ENCODE results near the gene RAB33B.

The RAB33B gene

GRCh38 chr4:139499186-139499585 lies 45.3 kb downstream of the RAB33B start:
- H3K9me3 Mint-ChIP-seq, result no peaks in the 10 kb centered on the region
- no peaks in the 10 kb centered on the region for H3K4me1 Mint-ChIP-seq
- no peaks in the 10 kb centered on the region for H3K36me3 Mint-ChIP-seq (ENCODE audit: insufficient read depth)
- ATAC-seq (replicated peaks; ENCODE audit: extremely low read depth, poor library complexity, severe bottlenecking) (no peak), DNase-seq (ENCODE audit: low spot score in 2 of 2) (no peak)
- no peak overlapping the region for H3K4me3 Mint-ChIP-seq
- H3K27ac Mint-ChIP-seq (ENCODE audit: low read depth), result no peak overlapping the region
- no peaks in the 10 kb centered on the region for H3K27me3 Mint-ChIP-seq

- no peak for ATAC-seq (replicated peaks; ENCODE audit: extremely low read depth, poor library complexity, severe bottlenecking)
- H3K36me3 Mint-ChIP-seq (ENCODE audit: insufficient read depth), result no peaks in the 10 kb centered on the region
- no peaks in the 10 kb centered on the region for H3K4me1 Mint-ChIP-seq
Observed at GRCh38 chr4:139501117-139501516, 47.2 kb downstream of the RAB33B start.

GRCh38 chr4:139501527-139501926 lies 47.6 kb downstream of the RAB33B start:
- no peaks in the 10 kb centered on the region for H3K36me3 Mint-ChIP-seq (ENCODE audit: insufficient read depth)
- no peaks in the 10 kb centered on the region for H3K4me1 Mint-ChIP-seq

More at GRCh38 chr4:139501117-139501516, 47.2 kb downstream of the RAB33B start:
- no peak overlapping the region for H3K27ac Mint-ChIP-seq (ENCODE audit: low read depth)
- no peaks in the 10 kb centered on the region for H3K27me3 Mint-ChIP-seq
- H3K4me3 Mint-ChIP-seq, result no peak overlapping the region
- H3K9me3 Mint-ChIP-seq, result no peaks in the 10 kb centered on the region
- no peak for DNase-seq (ENCODE audit: low spot score in 2 of 2)

DNA sequence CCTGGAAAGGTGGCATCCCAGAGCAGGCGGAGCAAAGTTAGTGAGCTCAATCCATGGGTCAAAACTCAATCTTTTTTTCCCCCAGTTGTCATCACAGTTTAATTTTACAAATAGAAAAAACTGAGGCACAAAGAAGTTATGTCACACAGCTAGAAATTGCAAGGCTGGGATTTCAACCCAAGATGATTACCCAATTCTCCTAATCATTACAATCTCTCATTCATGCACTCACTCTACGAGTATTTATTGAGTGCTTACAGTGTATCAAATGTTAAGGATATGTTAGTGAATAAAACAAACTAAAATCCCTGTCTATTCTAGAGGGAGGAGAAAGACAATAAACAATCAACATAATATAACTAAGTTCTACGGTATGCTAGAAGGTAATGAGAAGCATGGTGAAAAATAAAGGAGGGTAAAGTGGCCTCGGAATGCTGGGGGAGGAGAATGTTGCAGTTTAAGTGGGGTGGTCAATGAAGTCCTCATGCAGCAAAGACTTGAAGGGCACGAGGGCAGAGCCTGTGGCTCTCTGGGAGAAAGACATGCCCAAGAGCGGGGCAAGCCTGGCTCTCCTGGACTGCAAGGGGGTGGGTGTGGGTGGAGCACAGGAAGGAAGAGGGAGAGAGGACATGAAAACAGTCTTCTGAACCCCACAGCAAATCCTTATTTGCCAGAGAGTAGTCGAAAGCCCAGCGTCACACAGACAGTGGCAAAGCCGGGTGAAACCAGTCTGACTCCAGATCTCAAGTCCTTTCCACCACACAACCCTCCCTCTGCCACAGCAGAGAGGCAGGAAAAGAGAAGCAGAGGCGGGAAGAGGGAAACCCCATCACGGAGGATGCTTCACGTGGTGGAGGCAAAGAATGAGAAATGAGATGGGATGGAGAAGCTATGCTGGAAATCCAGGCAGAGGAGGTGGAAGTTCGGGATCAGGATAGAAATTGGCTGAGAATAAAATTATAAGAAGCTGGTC lies 48.3 kb downstream of the RAB33B start:
- Mint-ChIP-seq H3K27me3 (no peaks in the 10 kb centered on the region), H3K36me3 (ENCODE audit: insufficient read depth) (no peaks in the 10 kb centered on the region), H3K4me1 (no peaks in the 10 kb centered on the region), H3K9me3 (no peaks in the 10 kb centered on the region), H3K27ac (ENCODE audit: low read depth) (no peak overlapping the region), H3K4me3 (no peak overlapping the region)
- no peak for ATAC-seq (replicated peaks; ENCODE audit: extremely low read depth, poor library complexity, severe bottlenecking)
- no peak for DNase-seq (ENCODE audit: low spot score in 2 of 2)

More at GRCh38 chr4:139501527-139501926, 47.6 kb downstream of the RAB33B start:
- Mint-ChIP-seq H3K4me3 (no peak overlapping the region), H3K27ac (ENCODE audit: low read depth) (no peak overlapping the region), H3K9me3 (no peaks in the 10 kb centered on the region), H3K27me3 (no peaks in the 10 kb centered on the region)
- no peak for ATAC-seq (replicated peaks; ENCODE audit: extremely low read depth, poor library complexity, severe bottlenecking)
- DNase-seq (ENCODE audit: low spot score in 2 of 2), result no peak

DNA sequence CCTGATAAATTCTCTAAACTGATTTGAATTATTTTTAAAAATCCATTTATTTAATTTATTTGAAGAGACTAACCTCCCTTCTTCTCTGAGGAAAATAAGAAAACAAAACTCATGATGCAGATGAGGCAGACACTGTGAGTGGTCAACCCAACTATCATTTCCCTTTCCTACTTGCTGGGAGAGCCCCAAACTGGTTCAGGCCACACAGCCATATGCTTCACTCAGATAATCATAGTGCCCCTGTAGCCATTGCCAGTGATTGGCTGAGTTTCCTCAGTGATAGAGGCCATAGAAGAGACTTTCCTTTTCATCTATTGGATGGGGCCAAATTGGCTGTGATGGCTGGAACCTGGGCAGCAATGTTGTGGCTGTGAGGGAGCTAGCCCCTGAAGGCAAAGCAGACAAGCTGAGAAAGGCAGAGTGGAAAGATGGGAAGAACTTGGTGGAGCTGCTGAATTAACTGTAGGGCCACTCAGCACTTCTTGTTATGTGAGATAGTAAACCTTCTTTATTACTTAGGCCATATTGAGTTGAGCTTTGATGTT lies 49.8 kb downstream of the RAB33B start:
- ATAC-seq (replicated peaks; ENCODE audit: extremely low read depth, poor library complexity, severe bottlenecking), result no peak
- Mint-ChIP-seq H3K36me3 (ENCODE audit: insufficient read depth) (peaks cover 2% of the 10 kb centered on the region), H3K27me3 (no peaks in the 10 kb centered on the region), H3K4me1 (no peaks in the 10 kb centered on the region), H3K9me3 (no peaks in the 10 kb centered on the region), H3K4me3 (no peak overlapping the region), H3K27ac (ENCODE audit: low read depth) (no peak overlapping the region)
- DNase-seq (ENCODE audit: low spot score in 2 of 2), result no peak

- DNase-seq (ENCODE audit: low spot score in 2 of 2) (no peak), ATAC-seq (replicated peaks; ENCODE audit: extremely low read depth, poor library complexity, severe bottlenecking) (no peak)
- H3K9me3 Mint-ChIP-seq, result no peaks in the 10 kb centered on the region
- no peak overlapping the region for H3K4me3 Mint-ChIP-seq
- peaks cover 2% of the 10 kb centered on the region for H3K36me3 Mint-ChIP-seq (ENCODE audit: insufficient read depth)
- no peak overlapping the region for H3K27ac Mint-ChIP-seq (ENCODE audit: low read depth)
- H3K4me1 Mint-ChIP-seq, result no peaks in the 10 kb centered on the region
- no peaks in the 10 kb centered on the region for H3K27me3 Mint-ChIP-seq
Observed at GRCh38 chr4:139506774-139507173, 52.9 kb downstream of the RAB33B start.

GRCh38 chr4:139508581-139509237 lies 54.8 kb downstream of the RAB33B start:
- Mint-ChIP-seq H3K36me3 (ENCODE audit: insufficient read depth) (peaks cover 5% of the 10 kb centered on the region), H3K27me3 (no peaks in the 10 kb centered on the region), H3K9me3 (no peaks in the 10 kb centered on the region), H3K27ac (ENCODE audit: low read depth) (no peak overlapping the region), H3K4me1 (no peaks in the 10 kb centered on the region), H3K4me3 (no peak overlapping the region)
- no peak for DNase-seq (ENCODE audit: low spot score in 2 of 2)
- no peak for ATAC-seq (replicated peaks; ENCODE audit: extremely low read depth, poor library complexity, severe bottlenecking)

DNA sequence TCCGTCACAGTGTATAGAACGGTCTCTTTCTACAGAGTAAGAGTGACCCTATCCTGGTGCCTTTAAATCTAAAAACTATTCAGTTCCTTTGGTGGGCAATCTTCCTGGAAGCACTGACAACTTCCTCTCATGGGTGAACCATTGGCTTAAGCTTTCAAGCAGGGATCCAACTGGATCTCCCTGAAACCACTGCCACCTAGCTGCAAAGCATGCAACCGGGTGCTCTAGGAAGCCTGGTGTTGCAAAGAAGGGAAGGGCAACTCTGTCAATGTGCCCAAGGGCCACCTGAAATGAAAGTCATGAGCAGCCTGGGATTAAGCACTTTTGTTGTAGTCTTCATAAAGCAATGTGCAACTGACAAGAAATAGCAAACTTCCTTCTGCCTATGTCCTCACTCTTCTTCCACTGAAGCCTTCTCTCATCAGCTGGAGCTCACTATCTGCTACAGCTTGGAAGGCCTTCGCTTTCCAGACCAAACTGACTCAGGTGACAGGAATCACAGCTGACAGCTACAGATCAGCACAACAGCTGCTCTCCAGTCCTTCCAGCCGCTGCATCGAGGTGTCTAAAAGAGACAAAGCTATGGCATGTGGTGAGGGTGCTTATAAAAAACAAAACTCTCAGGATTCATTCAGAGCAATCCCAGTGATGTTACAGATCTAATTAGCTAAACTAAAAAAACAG lies 55.9 kb downstream of the RAB33B start:
- ATAC-seq (replicated peaks; ENCODE audit: extremely low read depth, poor library complexity, severe bottlenecking), result no peak
- no peak for DNase-seq (ENCODE audit: low spot score in 2 of 2)
- Mint-ChIP-seq H3K4me1 (no peaks in the 10 kb centered on the region), H3K9me3 (no peaks in the 10 kb centered on the region), H3K27ac (ENCODE audit: low read depth) (no peak overlapping the region), H3K4me3 (no peak overlapping the region), H3K36me3 (ENCODE audit: insufficient read depth) (peaks cover 5% of the 10 kb centered on the region), H3K27me3 (no peaks in the 10 kb centered on the region)

DNA sequence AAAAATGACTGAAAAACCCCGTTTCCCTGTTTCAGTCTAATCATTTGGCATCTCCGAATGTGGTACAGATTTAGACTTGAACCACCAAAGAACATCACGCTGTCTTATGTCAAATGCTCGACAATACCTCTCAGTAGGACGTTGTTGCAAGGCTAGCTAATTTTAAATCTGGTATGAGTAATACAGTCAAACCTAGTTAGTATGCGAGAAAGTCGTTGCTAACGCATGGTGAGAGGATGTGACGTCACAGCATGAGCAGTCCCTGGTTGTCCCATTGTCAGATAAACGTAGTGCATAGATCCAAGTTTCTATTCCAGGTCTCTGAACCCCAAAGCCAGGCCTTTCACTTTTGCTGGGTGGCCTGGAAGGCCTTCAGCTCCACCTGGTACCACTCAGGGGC lies 57.4 kb downstream of the RAB33B start:
- peaks cover 5% of the 10 kb centered on the region for H3K36me3 Mint-ChIP-seq (ENCODE audit: insufficient read depth)
- no peak overlapping the region for H3K27ac Mint-ChIP-seq (ENCODE audit: low read depth)
- no peak overlapping the region for H3K4me3 Mint-ChIP-seq
- ATAC-seq (replicated peaks; ENCODE audit: extremely low read depth, poor library complexity, severe bottlenecking) (no peak), DNase-seq (ENCODE audit: low spot score in 2 of 2) (no peak)
- no peaks in the 10 kb centered on the region for H3K27me3 Mint-ChIP-seq
- H3K4me1 Mint-ChIP-seq, result no peaks in the 10 kb centered on the region
- H3K9me3 Mint-ChIP-seq, result no peaks in the 10 kb centered on the region

DNA sequence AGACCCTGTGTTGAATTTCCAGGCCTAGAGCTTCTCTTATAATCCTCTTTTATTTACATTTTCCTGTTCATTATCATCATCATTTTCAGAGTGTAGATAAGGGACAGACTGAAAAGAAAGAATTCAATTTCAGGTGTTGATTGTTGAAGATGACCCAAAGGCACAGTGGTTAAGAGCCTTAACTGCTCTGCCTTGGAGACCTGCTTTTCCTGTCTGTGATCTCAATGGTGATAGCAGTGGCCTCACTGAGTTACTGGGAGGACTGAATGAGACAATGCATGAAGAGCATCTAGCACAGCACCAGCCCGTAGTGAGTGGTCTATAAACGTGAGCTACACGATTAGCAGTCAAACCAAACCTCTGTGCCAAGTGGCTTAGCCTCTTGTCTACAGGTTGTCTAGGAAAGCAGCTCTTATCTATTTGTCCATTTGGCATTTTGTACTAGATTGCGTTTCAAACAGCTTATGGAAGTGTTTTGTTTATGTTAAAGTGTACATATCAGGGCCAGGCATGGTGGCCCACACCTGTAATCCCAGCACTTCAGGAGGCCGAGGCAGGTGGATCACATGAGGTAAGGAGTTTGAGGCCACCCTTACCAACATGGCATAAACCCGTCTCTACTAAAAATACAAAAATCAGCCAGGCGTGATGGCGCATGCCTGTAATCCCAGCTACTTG lies 60.6 kb downstream of the RAB33B start:
- Mint-ChIP-seq H3K27me3 (no peaks in the 10 kb centered on the region), H3K4me1 (no peaks in the 10 kb centered on the region), H3K9me3 (no peaks in the 10 kb centered on the region), H3K27ac (ENCODE audit: low read depth) (no peak overlapping the region), H3K4me3 (no peak overlapping the region), H3K36me3 (ENCODE audit: insufficient read depth) (peaks cover 5% of the 10 kb centered on the region)
- DNase-seq (ENCODE audit: low spot score in 2 of 2) (no peak), ATAC-seq (replicated peaks; ENCODE audit: extremely low read depth, poor library complexity, severe bottlenecking) (no peak)

DNA sequence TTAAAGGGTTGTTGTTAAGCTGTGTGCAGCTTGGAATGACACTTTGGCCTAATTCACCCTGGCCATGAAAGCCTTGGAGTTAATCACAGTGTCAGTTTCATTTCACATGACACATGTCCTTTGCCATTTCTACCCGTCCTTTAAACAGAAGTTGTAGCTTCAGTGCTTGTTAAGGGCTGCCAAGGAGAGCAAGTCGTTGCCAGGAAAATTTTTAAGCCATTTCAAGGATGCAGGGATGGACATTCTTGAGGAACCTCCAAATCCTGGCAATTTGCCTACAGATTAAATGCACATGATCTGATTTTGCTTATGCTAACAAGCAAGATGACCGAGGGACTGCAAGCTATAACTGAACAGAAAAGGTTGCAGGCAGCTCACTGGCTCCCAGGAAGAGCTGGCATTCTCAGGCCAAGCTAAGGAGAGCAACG lies 61.6 kb downstream of the RAB33B start:
- no peak for ATAC-seq (replicated peaks; ENCODE audit: extremely low read depth, poor library complexity, severe bottlenecking)
- no peak for DNase-seq (ENCODE audit: low spot score in 2 of 2)
- H3K27ac Mint-ChIP-seq (ENCODE audit: low read depth), result no peak overlapping the region
- no peaks in the 10 kb centered on the region for H3K9me3 Mint-ChIP-seq
- no peaks in the 10 kb centered on the region for H3K27me3 Mint-ChIP-seq
- H3K4me3 Mint-ChIP-seq, result no peak overlapping the region
- H3K36me3 Mint-ChIP-seq (ENCODE audit: insufficient read depth), result peaks cover 5% of the 10 kb centered on the region
- no peaks in the 10 kb centered on the region for H3K4me1 Mint-ChIP-seq
